Embryonic facial prominence (tissue), 1 donor: Measurements from ENCODE around the gene SLC33A1.
"Not testable (repeated sequence)": the region's sequence is repeated elsewhere in the genome, so short reads cannot be mapped to it uniquely, and the experiment has no call there.

Experiments used
- DNase-seq: peaks from one replicate; pipeline ENCODE4 v3.0.0-alpha.2; 2016; ENCODE audit errors: extremely low spot score

The SLC33A1 gene

GRCh38 chr3:155854141-155854940 is at the start of gene SLC33A1:
SLC33A1 (minus strand) TSS chr3:155854427; CDS start chr3:155853997, 430 bp downstream.
- DNase-seq: peak; percentile 98

GRCh38 chr3:155895379-155895900 is 41.2 kb upstream of the SLC33A1 start:
- DNase-seq: no peak

- DNase-seq: no peak
Measured at GRCh38 chr3:155891321-155891720, 37.1 kb upstream of the SLC33A1 start.

- DNase-seq: no peak
Measured at GRCh38 chr3:155890671-155891190, 36.5 kb upstream of the SLC33A1 start.

GRCh38 chr3:155889952-155890351 is 35.7 kb upstream of the SLC33A1 start:
- DNase-seq: no peak

- DNase-seq: no peak
Measured at GRCh38 chr3:155889212-155889611, 35.0 kb upstream of the SLC33A1 start.

GRCh38 chr3:155886915-155887314 is 32.7 kb upstream of the SLC33A1 start:
- no peak for DNase-seq

- not testable (repeated sequence) for DNase-seq
Measured at GRCh38 chr3:155886348-155886747, 32.1 kb upstream of the SLC33A1 start.

- DNase-seq: no peak
Measured at GRCh38 chr3:155885292-155885691, 31.1 kb upstream of the SLC33A1 start.

- DNase-seq: no peak
Measured at GRCh38 chr3:155884292-155884691, 30.1 kb upstream of the SLC33A1 start.

- DNase-seq: no peak
Measured at GRCh38 chr3:155880286-155880685, 26.1 kb upstream of the SLC33A1 start.

- no peak for DNase-seq
Measured at GRCh38 chr3:155876503-155876902, 22.3 kb upstream of the SLC33A1 start.

GRCh38 chr3:155876037-155876436 is 21.8 kb upstream of the SLC33A1 start:
- no peak for DNase-seq

GRCh38 chr3:155872904-155873646 is 18.8 kb upstream of the SLC33A1 start:
- DNase-seq: no peak

- peak; percentile 19 for DNase-seq
Measured at GRCh38 chr3:155871746-155872158, 17.5 kb upstream of the SLC33A1 start.

GRCh38 chr3:155870945-155871745 is 16.9 kb upstream of the SLC33A1 start:
- no peak for DNase-seq

- peak; percentile 88 for DNase-seq
Measured at GRCh38 chr3:155870133-155870944, 16.1 kb upstream of the SLC33A1 start, which contains the start of gene GMPS. GMPS (plus strand) TSS chr3:155870650; CDS start chr3:155870871, 221 bp downstream.

- DNase-seq: no peak
Measured at GRCh38 chr3:155869691-155870090, 15.5 kb upstream of the SLC33A1 start.

GRCh38 chr3:155863072-155863784 is 9.0 kb upstream of the SLC33A1 start:
- no peak for DNase-seq
